ENCODE measurements around the gene CA10. TPM values are rescaled to one million over a fixed set of nuclear protein-coding genes. Genes with fewer than 3 reads are reported as not detected.

The CA10 gene
- total RNA-seq, 1 experiment from 2014 or later: not detected

- H3K9me3 Mint-ChIP-seq (ENCODE audit: unreplicated experiment): no peaks in the 10 kb centered on the region
- no peak overlapping the region for H3K4me3 Mint-ChIP-seq (ENCODE audit: unreplicated experiment)
- H3K27me3 Mint-ChIP-seq (ENCODE audit: insufficient read depth, unreplicated experiment): peaks cover 9% of the 10 kb centered on the region
- no peaks in the 10 kb centered on the region for H3K36me3 ChIP-seq (ENCODE audit: control insufficient read depth, insufficient read depth, low read length)
- ChIA-PET CTCF (interaction anchor here (0.5 kb wide), 1 partner anchor 336 kb away, joined by 4 read pairs; no protein-coding TSS in a partner anchor), POLR2A (no interaction called here)
- no peaks in the 10 kb centered on the region for H3K9me3 ChIP-seq
- intact Hi-C loops (cut with micrococcal nuclease; ENCODE audit: unreplicated experiment): no loop called here
- no TSS peak for BruUV-seq (replicated peaks)
- no peak overlapping the region for H3K27ac Mint-ChIP-seq (ENCODE audit: unreplicated experiment)
- DNase-seq: no peak
- no peaks in the 10 kb centered on the region for H3K4me1 Mint-ChIP-seq (ENCODE audit: low read depth, unreplicated experiment)
- no peaks in the 10 kb centered on the region for H3K4me1 ChIP-seq
- H3K36me3 Mint-ChIP-seq (ENCODE audit: insufficient read depth, unreplicated experiment): no peaks in the 10 kb centered on the region
- H3K4me3 ChIP-seq (ENCODE audit: low read depth, low read length): no peak overlapping the region
- no peaks in the 10 kb centered on the region for H3K27me3 ChIP-seq (replicated peaks; ENCODE audit: control insufficient read depth, insufficient read depth, low read length)
- TF ChIP-seq CTCF (IDR thresholded peaks at IDR 0.05; ENCODE audit: insufficient read depth in 1 of 2, low read depth in 1 of 2, low read length in 1 of 2, severe bottlenecking in 1 of 2, unreplicated experiment in 1 of 2): no peak
Observed at GRCh38 chr17:51794466-51794865, 364.0 kb downstream of the CA10 start.

GRCh38 chr17:51793686-51794085 lies 364.8 kb downstream of the CA10 start:
- intact Hi-C loops (cut with micrococcal nuclease; ENCODE audit: unreplicated experiment): no loop called here
- Histone ChIP-seq H3K4me1 (no peaks in the 10 kb centered on the region), H3K9me3 (no peaks in the 10 kb centered on the region), H3K27me3 (replicated peaks; ENCODE audit: control insufficient read depth, insufficient read depth, low read length) (no peaks in the 10 kb centered on the region), H3K36me3 (ENCODE audit: control insufficient read depth, insufficient read depth, low read length) (no peaks in the 10 kb centered on the region), H3K4me3 (ENCODE audit: low read depth, low read length) (no peak overlapping the region)
- no peak overlapping the region for H3K27ac Mint-ChIP-seq (ENCODE audit: unreplicated experiment)
- H3K27me3 Mint-ChIP-seq (ENCODE audit: insufficient read depth, unreplicated experiment): peaks cover 10% of the 10 kb centered on the region
- ChIA-PET CTCF (no interaction called here), POLR2A (no interaction called here)
- H3K9me3 Mint-ChIP-seq (ENCODE audit: unreplicated experiment): no peaks in the 10 kb centered on the region
- H3K36me3 Mint-ChIP-seq (ENCODE audit: insufficient read depth, unreplicated experiment): no peaks in the 10 kb centered on the region
- BruUV-seq (replicated peaks): no TSS peak
- no peaks in the 10 kb centered on the region for H3K4me1 Mint-ChIP-seq (ENCODE audit: low read depth, unreplicated experiment)
- no peak for DNase-seq
- no peak for TF ChIP-seq CTCF (IDR thresholded peaks at IDR 0.05; ENCODE audit: insufficient read depth in 1 of 2, low read depth in 1 of 2, low read length in 1 of 2, severe bottlenecking in 1 of 2, unreplicated experiment in 1 of 2)
- no peak overlapping the region for H3K4me3 Mint-ChIP-seq (ENCODE audit: unreplicated experiment)

- Mint-ChIP-seq H3K27ac (ENCODE audit: unreplicated experiment) (no peak overlapping the region), H3K36me3 (ENCODE audit: insufficient read depth, unreplicated experiment) (no peaks in the 10 kb centered on the region), H3K4me3 (ENCODE audit: unreplicated experiment) (no peak overlapping the region), H3K4me1 (ENCODE audit: low read depth, unreplicated experiment) (no peaks in the 10 kb centered on the region), H3K27me3 (ENCODE audit: insufficient read depth, unreplicated experiment) (peaks cover 28% of the 10 kb centered on the region), H3K9me3 (ENCODE audit: unreplicated experiment) (no peaks in the 10 kb centered on the region)
- POLR2A ChIA-PET: no interaction called here
- intact Hi-C loops (cut with micrococcal nuclease; ENCODE audit: unreplicated experiment): no loop called here
- CTCF ChIA-PET: no interaction called here
- Histone ChIP-seq H3K36me3 (ENCODE audit: control insufficient read depth, insufficient read depth, low read length) (no peaks in the 10 kb centered on the region), H3K4me1 (no peaks in the 10 kb centered on the region), H3K27me3 (replicated peaks; ENCODE audit: control insufficient read depth, insufficient read depth, low read length) (no peaks in the 10 kb centered on the region), H3K9me3 (no peaks in the 10 kb centered on the region), H3K4me3 (ENCODE audit: low read depth, low read length) (no peak overlapping the region)
- no peak for DNase-seq
- TF ChIP-seq CTCF (IDR thresholded peaks at IDR 0.05; ENCODE audit: insufficient read depth in 1 of 2, low read depth in 1 of 2, low read length in 1 of 2, severe bottlenecking in 1 of 2, unreplicated experiment in 1 of 2): no peak
- no TSS peak for BruUV-seq (replicated peaks)
Observed at GRCh38 chr17:51778842-51779241, 379.7 kb downstream of the CA10 start.

Data from Caco-2 (cell line).